Left renal pelvis (tissue), 4 donors: Measurements from ENCODE around the gene CRY2. TPM values are rescaled to one million over a fixed set of nuclear protein-coding genes. Genes with fewer than 3 reads are reported as not detected.
A peak's percentile ranks its signal among the peaks of the same experiment; 100 is the strongest.

Experiments used
- DNase-seq, 4 donors: peaks; one replicate each; pipeline ENCODE4 v3.0.0-alpha.2; 2013; ENCODE audit warnings: low read depth in 4 of 4, low spot score in 3 of 4
- polyA plus RNA-seq, 4 donors: library from polyadenylated mRNA; unstranded; fragments of 120-200 nt; gene quantifications; one replicate each; pipeline ENCODE4 v1.2.1, GENCODE V29; 2013; ENCODE audit not compliant: insufficient read length in 4 of 4

Gene CRY2
- polyA plus RNA-seq, 4 donors: 25.0 to 31.6 (median 30.6) TPM

GRCh38 chr11:45872651-45873356, 25.5 kb downstream of the CRY2 start:
- DNase-seq: no peak

GRCh38 chr11:45876401-45876800, 29.1 kb downstream of the CRY2 start:
- DNase-seq: no peak

GRCh38 chr11:45877221-45877620, 29.9 kb downstream of the CRY2 start:
- no peak for DNase-seq

GRCh38 chr11:45877845-45878244, 30.6 kb downstream of the CRY2 start:
- DNase-seq: no peak

- no peak for DNase-seq
Observed at GRCh38 chr11:45879803-45880686, 32.8 kb downstream of the CRY2 start.

GRCh38 chr11:45880772-45881570, 33.7 kb downstream of the CRY2 start:
- no peak for DNase-seq

GRCh38 chr11:45881708-45882368, 34.6 kb downstream of the CRY2 start:
- no peak for DNase-seq

GRCh38 chr11:45884596-45885185, 37.4 kb downstream of the CRY2 start:
- DNase-seq: no peak

- peak in 1 of 4 donors; percentile 29 for DNase-seq
Observed at GRCh38 chr11:45885274-45885920, 38.1 kb downstream of the CRY2 start, which contains the start of gene MAPK8IP1. MAPK8IP1 (plus strand) TSS chr11:45885651; CDS start chr11:45885821, 170 bp downstream.

- DNase-seq: no peak
Observed at GRCh38 chr11:45885921-45886721, 38.8 kb downstream of the CRY2 start.

- DNase-seq: no peak
Observed at GRCh38 chr11:45886816-45887520, 39.7 kb downstream of the CRY2 start.

- DNase-seq: no peak
Observed at GRCh38 chr11:45887587-45887986, 40.3 kb downstream of the CRY2 start.

GRCh38 chr11:45889555-45889954, 42.3 kb downstream of the CRY2 start:
- no peak for DNase-seq

GRCh38 chr11:45889966-45890365, 42.7 kb downstream of the CRY2 start:
- no peak for DNase-seq

GRCh38 chr11:45890886-45891550, 43.7 kb downstream of the CRY2 start:
- DNase-seq: no peak

- no peak for DNase-seq
Observed at GRCh38 chr11:45892856-45893255, 45.6 kb downstream of the CRY2 start.

- DNase-seq: no peak
Observed at GRCh38 chr11:45894555-45895247, 47.4 kb downstream of the CRY2 start.
